Measurements from ENCODE around the gene ZBTB43.
A peak's percentile ranks its signal among the peaks of the same experiment; 100 is the strongest.

Gene ZBTB43

GRCh38 chr9:126860077-126860756, 55.4 kb downstream of the ZBTB43 start, which contains the start of gene ZBTB34:
TSS of gene ZBTB34 (plus strand) at chr9:126860639. CDS start at chr9:126879400, 18,761 bp downstream.
- DNase-seq, result peak; percentile 61

- peak; percentile 16 for DNase-seq
Measured at GRCh38 chr9:126860757-126861466, 56.1 kb downstream of the ZBTB43 start.

GRCh38 chr9:126861707-126862103, 56.9 kb downstream of the ZBTB43 start:
- peak; percentile 24 for DNase-seq

GRCh38 chr9:126862104-126862761, 57.4 kb downstream of the ZBTB43 start:
- DNase-seq, result no peak

- DNase-seq, result no peak
Measured at GRCh38 chr9:126864771-126865170, 59.9 kb downstream of the ZBTB43 start.

- no peak for DNase-seq
Measured at GRCh38 chr9:126869368-126869767, 64.5 kb downstream of the ZBTB43 start.

GRCh38 chr9:126872516-126872915, 67.7 kb downstream of the ZBTB43 start:
- no peak for DNase-seq

GRCh38 chr9:126874546-126875314, 69.9 kb downstream of the ZBTB43 start:
- DNase-seq, result peak; percentile 17

GRCh38 chr9:126875756-126876510, 71.1 kb downstream of the ZBTB43 start:
- DNase-seq, result no peak

- DNase-seq, result no peak
Measured at GRCh38 chr9:126876531-126876930, 71.7 kb downstream of the ZBTB43 start.

- no peak for DNase-seq
Measured at GRCh38 chr9:126877418-126877817, 72.6 kb downstream of the ZBTB43 start.

- no peak for DNase-seq
Measured at GRCh38 chr9:126879288-126879687, 74.4 kb downstream of the ZBTB43 start.

GRCh38 chr9:126880226-126880946, 75.5 kb downstream of the ZBTB43 start:
- DNase-seq, result no peak

GRCh38 chr9:126880947-126881332, 76.1 kb downstream of the ZBTB43 start:
- DNase-seq, result no peak

- no peak for DNase-seq
Measured at GRCh38 chr9:126882746-126883145, 77.9 kb downstream of the ZBTB43 start.

GRCh38 chr9:126883636-126884035, 78.8 kb downstream of the ZBTB43 start:
- no peak for DNase-seq

GRCh38 chr9:126885131-126885641, 80.3 kb downstream of the ZBTB43 start:
- DNase-seq, result no peak

GRCh38 chr9:126886034-126886822, 81.4 kb downstream of the ZBTB43 start:
- no peak for DNase-seq

- no peak for DNase-seq
Measured at GRCh38 chr9:126886897-126887296, 82.1 kb downstream of the ZBTB43 start.

All from fibroblast of skin of back (primary cell).